DOHH2 (cell line): ENCODE results near the gene KRTAP5-2.

Experiments used
- H3F3A ChIP-seq: fragments of 200-600 bp; sonication (generic), shearing (Covaris generic); 2 replicates; pipeline ENCODE4 v1.6.0; 2016; ENCODE audit warnings: antibody characterized with exemption, mild to moderate bottlenecking; ENCODE audit not compliant: control insufficient read depth, insufficient read depth
- H3K27ac ChIP-seq: fragments of 200-600 bp; sonication (generic); 2 replicates; pipeline ENCODE4 v1.5.1; 2014; ENCODE audit warnings: low read depth, mild to moderate bottlenecking, low read length, moderate library complexity
- H3K27me3 ChIP-seq: fragments of 200-600 bp; sonication (generic); 2 replicates; pipeline ENCODE4 v1.6.1; 2014; ENCODE audit warnings: mild to moderate bottlenecking, low read length, mixed read lengths; ENCODE audit not compliant: control insufficient read depth
- H3K36me3 ChIP-seq: fragments of 200-600 bp; sonication (generic); 2 replicates; pipeline ENCODE4 v1.6.1; 2014; ENCODE audit warnings: mild to moderate bottlenecking, low read length, moderate library complexity, mixed read lengths; ENCODE audit not compliant: control insufficient read depth
- H3K4me1 ChIP-seq: fragments of 200-600 bp; sonication (generic); 2 replicates; pipeline ENCODE4 v1.6.1; 2014; ENCODE audit warnings: mild to moderate bottlenecking, low read length, mixed read lengths; ENCODE audit not compliant: control insufficient read depth
- H3K4me2 ChIP-seq: fragments of 200-600 bp; sonication (generic); 2 replicates; pipeline ENCODE4 v1.6.0; 2014; ENCODE audit warnings: mild to moderate bottlenecking, low read length, moderate library complexity
- H3K4me3 ChIP-seq: fragments of 200-600 bp; sonication (generic); 2 replicates; pipeline ENCODE4 v1.5.1; 2014; ENCODE audit warnings: mild to moderate bottlenecking, low read length, mixed read lengths
- H3K79me2 ChIP-seq: fragments of 200-600 bp; sonication (generic); 2 replicates; pipeline ENCODE4 v1.6.1; 2014; ENCODE audit warnings: mild to moderate bottlenecking, low read length, mixed read lengths; ENCODE audit not compliant: control insufficient read depth
- H3K9me2 ChIP-seq: fragments of 200-600 bp; sonication (generic); replicated peaks from 2 replicates; pipeline ENCODE4 v1.6.1; 2014; ENCODE audit warnings: mild to moderate bottlenecking, low read length, mixed read lengths; ENCODE audit not compliant: control insufficient read depth
- H3K9me3 ChIP-seq: fragments of 200-600 bp; sonication (generic); 2 replicates; pipeline ENCODE4 v1.6.1; 2014; ENCODE audit warnings: antibody characterized with exemption, low read length, mixed read lengths; ENCODE audit not compliant: control insufficient read depth, insufficient read depth
- H4K20me1 ChIP-seq: fragments of 200-600 bp; sonication (generic); 2 replicates; pipeline ENCODE4 v1.6.0; 2014; ENCODE audit warnings: low read depth, mild to moderate bottlenecking, antibody characterized with exemption, low read length, moderate library complexity; ENCODE audit not compliant: control insufficient read depth, insufficient read depth
- CTCF ChIP-seq: fragments of 200-600 bp; sonication (generic); IDR thresholded peaks from one replicate; pipeline ENCODE4 v1.5.1; 2014; ENCODE audit warnings: antibody characterized with exemption, mild to moderate bottlenecking, low read depth, low read length; ENCODE audit not compliant: poor library complexity, severe bottlenecking
- EZH2phosphoT487 ChIP-seq: fragments of 200-600 bp; sonication (generic); IDR thresholded peaks from 2 replicates; pipeline ENCODE4 v1.6.1; 2017; ENCODE audit warnings: borderline replicate concordance, mild to moderate bottlenecking, antibody characterized with exemption, low read length, moderate library complexity, mixed read lengths

The KRTAP5-2 gene

DNA sequence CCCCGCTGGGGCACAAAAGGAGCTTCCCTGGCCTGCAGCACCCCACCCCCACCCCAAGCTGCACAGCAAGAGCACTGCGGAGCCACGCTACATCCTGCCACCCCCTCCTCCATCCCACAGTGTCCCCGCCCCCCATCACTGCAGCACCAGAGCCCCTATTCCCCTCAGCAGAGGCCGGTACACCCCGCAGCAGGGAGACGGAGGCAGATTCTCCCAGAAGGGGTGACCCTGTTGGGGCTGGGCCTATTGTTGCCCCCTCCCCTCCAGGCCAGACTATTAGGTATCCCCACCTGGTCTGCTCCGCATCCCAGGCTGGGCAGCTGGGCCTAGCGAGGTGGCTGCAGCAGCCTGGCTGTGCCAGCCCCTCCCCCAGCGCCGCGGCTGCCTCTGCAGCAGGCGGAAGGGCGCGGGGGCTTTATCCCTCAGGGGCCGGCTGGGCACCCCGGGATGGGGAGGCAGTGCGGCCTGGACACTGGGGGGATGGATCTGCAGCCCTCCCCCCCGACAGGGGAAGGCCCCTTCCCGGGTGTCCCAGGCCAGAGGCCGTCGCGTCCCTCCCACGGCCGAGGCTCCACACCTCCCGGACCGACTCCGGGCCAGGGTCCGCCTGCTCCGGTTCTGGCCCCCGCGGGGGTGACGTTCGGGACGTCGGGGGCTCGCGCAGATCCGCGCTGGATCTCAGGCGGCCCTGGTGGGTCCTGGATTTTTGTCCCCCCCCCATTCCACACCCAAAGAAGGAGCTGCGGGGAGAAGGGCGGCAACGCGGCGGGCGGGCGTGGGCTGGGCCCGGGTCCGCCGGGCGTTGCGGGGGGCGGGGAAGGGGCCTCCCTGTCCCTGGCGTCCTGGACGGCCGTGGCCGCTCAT, 27.0 kb downstream of the KRTAP5-2 start:
- no peaks in the 10 kb centered on the region for H3K79me2 ChIP-seq
- no peaks in the 10 kb centered on the region for H3F3A ChIP-seq
- no peaks in the 10 kb centered on the region for H4K20me1 ChIP-seq
- no peaks in the 10 kb centered on the region for H3K36me3 ChIP-seq
- H3K4me3 ChIP-seq: no peak overlapping the region
- peaks cover 46% of the 10 kb centered on the region for H3K27me3 ChIP-seq
- no peaks in the 10 kb centered on the region for H3K9me3 ChIP-seq
- no peaks in the 10 kb centered on the region for H3K9me2 ChIP-seq
- peaks cover 28% of the 10 kb centered on the region for H3K4me1 ChIP-seq
- no peak overlapping the region for H3K4me2 ChIP-seq
- no peak overlapping the region for H3K27ac ChIP-seq
- no peak for TF ChIP-seq CTCF
- TF ChIP-seq EZH2phosphoT487: no peak

DNA sequence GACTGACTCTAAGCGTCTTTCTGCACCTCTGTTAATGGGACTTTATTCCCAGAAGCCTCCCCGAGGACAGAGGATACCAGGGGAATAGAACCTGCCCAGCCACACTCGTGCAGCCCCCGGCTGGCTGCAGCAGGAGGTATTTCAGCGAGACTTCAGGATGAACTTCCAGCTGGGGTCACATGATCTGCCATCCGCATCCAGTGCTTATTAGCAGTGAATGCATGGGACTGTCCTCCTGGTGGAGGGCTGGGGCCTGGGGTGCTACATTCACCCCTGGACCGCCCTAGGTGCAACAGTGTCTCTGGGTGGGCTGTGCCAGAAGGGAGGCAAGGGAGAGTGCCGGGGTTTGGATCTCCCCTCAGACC, 27.6 kb downstream of the KRTAP5-2 start:
- H4K20me1 ChIP-seq: no peaks in the 10 kb centered on the region
- H3K4me1 ChIP-seq: peaks cover 28% of the 10 kb centered on the region
- H3F3A ChIP-seq: no peaks in the 10 kb centered on the region
- H3K4me3 ChIP-seq: no peak overlapping the region
- no peak overlapping the region for H3K27ac ChIP-seq
- no peaks in the 10 kb centered on the region for H3K36me3 ChIP-seq
- H3K4me2 ChIP-seq: no peak overlapping the region
- peaks cover 46% of the 10 kb centered on the region for H3K27me3 ChIP-seq
- no peaks in the 10 kb centered on the region for H3K79me2 ChIP-seq
- TF ChIP-seq EZH2phosphoT487 (no peak), CTCF (no peak)
- H3K9me3 ChIP-seq: no peaks in the 10 kb centered on the region
- no peaks in the 10 kb centered on the region for H3K9me2 ChIP-seq

- TF ChIP-seq EZH2phosphoT487: no peak
- TF ChIP-seq CTCF: no peak
- Histone ChIP-seq H3K36me3 (no peaks in the 10 kb centered on the region), H3K27ac (no peak overlapping the region), H3K27me3 (peaks cover 45% of the 10 kb centered on the region), H3K9me2 (no peaks in the 10 kb centered on the region), H3F3A (no peaks in the 10 kb centered on the region), H3K79me2 (no peaks in the 10 kb centered on the region), H3K4me3 (no peak overlapping the region), H3K4me2 (no peak overlapping the region), H3K4me1 (peaks cover 28% of the 10 kb centered on the region), H4K20me1 (no peaks in the 10 kb centered on the region), H3K9me3 (no peaks in the 10 kb centered on the region)
Observed at GRCh38 chr11:1570001-1570453, 28.1 kb downstream of the KRTAP5-2 start.
